Measurements from ENCODE around the gene TTLL8.

Gene TTLL8

DNA sequence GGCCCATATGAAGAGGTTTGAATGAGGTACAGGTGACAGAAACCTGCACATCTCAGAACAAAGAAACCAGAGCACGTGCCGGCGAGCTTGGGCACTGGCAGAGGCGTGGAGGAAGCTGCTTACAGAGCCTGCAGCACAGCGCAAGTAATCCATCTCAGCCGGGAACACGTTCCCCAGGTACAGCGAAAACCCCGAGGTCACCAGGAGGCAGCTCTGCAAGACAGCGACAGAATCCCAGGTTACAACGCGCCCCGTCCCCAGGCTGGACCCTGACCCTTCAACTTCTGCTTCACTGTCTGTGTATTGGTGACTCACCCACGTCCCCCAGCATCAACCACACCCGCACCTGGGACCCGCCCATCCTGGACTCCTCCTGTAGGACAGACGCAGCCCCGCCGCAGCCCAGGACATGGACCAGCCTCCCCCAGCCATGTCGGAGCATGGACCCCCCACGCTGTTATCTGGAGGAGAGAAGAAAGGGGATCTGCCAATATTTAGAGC is 24.9 kb upstream of the TTLL8 start:
- no peak for DNase-seq (ENCODE audit: low spot score)

- DNase-seq (ENCODE audit: low spot score), result no peak
Measured at GRCh38 chr22:50082197-50082715, 24.2 kb upstream of the TTLL8 start.

DNA sequence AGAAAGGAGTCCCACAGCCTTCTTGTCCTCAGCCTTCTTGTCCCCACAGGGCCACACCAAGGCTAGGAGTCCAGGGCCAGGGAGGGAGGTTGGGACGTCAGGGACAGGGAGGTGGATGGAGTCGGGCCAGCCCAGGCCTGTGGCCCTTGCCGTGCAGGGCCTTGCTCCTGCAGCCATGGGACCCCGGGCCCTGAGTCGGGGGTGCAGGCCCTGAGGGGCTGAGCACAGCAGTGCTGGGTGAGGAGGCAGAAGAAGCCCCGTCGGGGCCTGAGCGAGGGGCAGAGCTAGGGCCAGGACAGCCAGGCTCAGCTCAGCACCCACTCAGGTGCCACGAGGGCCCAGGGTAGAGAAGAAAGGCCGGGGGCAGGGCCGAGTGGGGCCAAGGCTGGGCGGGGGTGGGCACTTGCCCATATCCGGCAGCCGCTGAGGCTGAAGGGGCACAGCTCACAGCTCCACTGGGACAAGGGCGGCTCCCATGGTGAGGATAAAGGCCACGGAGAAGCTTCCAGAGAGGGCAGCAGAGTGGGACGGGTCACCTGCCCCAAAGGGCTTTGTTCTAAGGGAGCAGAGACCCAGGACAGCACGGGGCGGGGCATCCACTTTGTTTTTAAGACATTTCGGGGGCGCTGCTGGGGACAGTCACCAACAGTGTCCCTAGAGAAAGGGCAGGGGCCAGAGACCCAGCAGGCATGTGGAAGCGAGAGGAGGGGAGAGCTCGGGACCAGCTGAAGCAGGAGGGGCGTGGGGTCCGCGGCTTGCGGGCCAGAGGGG is 23.5 kb upstream of the TTLL8 start:
- DNase-seq (ENCODE audit: low spot score), result no peak

DNA sequence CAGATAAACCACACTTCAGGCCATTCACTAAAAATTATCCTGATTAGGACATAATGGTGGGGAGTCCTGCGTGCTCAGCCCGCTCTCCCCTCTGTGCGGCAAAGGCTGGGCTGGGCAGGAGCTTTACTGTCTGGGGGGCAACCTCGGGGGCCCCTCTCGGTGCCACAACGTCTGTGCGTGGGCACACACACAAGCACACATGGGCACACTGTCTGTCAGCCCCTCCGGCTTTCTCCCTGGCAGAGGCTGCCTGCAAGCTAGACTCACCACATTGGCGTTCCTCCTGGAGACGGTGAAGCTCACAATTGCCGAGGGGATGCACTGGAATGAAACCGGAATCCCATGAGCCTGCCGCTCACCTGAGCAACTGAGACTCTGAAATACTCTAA is 22.0 kb upstream of the TTLL8 start:
- DNase-seq (ENCODE audit: low spot score), result no peak

- DNase-seq (ENCODE audit: low spot score), result no peak
Measured at GRCh38 chr22:50078761-50079160, 20.7 kb upstream of the TTLL8 start.

GRCh38 chr22:50078246-50078645 is 20.1 kb upstream of the TTLL8 start:
- no peak for DNase-seq (ENCODE audit: low spot score)

- no peak for DNase-seq (ENCODE audit: low spot score)
Measured at GRCh38 chr22:50076646-50077535, 18.8 kb upstream of the TTLL8 start.

GRCh38 chr22:50074551-50075530 is 16.7 kb upstream of the TTLL8 start:
- no peak for DNase-seq (ENCODE audit: low spot score)

- no peak for DNase-seq (ENCODE audit: low spot score)
Measured at GRCh38 chr22:50074056-50074455, 16.0 kb upstream of the TTLL8 start.

DNA sequence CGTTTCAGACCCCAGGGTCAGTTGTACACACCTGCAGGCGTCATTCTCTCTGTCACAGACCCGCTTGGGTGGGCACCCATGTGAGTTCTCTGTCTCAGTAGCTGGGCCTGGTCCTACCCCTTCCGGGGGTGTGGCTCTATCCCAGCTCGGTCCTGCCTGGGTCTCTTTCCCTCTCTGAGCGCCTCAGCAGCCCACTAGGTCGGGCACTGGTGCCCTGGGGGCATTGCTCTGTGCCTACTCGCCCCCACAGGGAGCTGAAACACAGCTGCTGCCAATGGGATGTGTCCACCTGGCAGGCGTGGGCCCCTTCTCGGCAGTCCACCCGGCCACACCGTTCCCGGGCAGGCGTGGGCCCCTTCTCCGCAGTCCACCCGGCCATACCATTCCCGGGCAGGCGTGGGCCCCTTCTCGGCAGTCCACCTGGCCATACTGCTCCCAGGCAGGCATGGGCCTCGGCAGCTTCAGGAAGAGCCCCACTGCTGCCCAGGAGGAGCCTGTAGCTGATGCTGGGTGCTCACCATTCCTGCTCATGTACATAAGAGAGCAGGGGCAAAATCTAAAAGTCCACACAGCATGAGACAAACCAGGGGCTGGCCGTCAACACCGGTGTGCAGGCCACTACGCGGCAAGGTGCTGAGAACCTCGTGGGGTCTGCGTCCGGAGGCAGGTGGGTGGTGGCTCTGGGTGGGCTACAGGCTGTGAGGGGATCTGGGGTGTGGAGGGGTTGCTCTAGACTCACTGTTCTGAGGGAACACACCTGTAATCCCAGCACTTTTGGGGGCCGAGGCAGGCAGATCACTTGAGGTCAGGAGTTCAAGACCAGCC is 14.8 kb upstream of the TTLL8 start:
- no peak for DNase-seq (ENCODE audit: low spot score)

- no peak for DNase-seq (ENCODE audit: low spot score)
Measured at GRCh38 chr22:50072167-50072555, 14.1 kb upstream of the TTLL8 start.

DNA sequence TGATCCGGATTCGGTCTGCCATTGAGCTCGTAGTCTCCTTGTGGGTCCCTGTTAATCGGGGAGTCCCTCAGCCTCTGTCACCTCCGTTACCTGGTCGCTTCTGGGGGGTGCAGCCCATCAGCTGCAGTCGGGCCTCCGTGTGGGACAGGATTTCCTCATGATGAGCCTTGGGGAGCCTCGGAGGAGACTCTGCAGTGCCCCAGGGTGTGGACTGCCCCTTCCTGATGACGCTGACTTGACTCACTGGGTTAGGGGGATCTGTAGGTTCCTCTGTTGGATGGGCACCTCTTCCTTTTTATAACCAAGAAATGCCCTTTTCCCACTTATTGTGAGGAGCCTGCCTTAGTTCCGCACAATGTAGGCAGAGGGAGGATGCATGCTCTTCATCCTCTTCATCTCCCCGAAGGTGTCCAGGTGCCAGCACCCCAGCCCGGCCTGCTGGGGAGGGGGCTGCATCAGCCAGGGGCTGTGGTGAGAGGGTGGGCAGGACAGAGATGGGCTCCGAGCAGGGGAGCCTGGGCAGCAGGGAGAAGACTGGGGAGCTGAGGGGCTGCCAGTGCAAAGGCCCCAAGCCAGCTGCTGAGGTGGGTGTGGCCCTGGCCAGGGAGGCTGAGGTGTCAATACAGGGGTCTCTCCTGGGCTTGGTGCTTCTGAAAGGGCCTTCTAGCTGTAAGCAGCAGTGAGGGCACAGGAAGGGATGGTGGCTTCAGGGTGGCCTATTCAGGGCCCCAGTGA is 13.5 kb upstream of the TTLL8 start:
- no peak for DNase-seq (ENCODE audit: low spot score)

GRCh38 chr22:50070366-50070765 is 12.3 kb upstream of the TTLL8 start:
- no peak for DNase-seq (ENCODE audit: low spot score)

DNA sequence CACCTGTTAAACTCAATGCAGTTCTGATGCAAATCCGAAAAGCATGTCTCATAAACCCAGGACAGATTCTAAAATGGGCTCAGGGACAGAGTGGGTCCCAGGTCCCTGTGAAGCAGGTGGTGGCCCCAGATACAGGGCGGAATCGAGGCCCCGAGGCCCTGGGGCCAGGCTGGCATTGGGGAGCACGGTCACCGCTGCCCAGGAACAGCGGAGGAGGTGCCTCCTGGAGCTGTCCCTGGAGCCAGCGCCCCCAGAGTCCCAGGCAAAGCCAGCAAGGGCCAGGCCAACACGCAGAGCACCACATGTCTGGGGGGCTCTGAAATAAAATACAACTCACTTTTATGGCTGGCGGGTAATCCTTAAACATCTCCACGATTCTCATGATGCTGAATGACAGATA is 10.0 kb upstream of the TTLL8 start:
- no peak for DNase-seq (ENCODE audit: low spot score)

DNA sequence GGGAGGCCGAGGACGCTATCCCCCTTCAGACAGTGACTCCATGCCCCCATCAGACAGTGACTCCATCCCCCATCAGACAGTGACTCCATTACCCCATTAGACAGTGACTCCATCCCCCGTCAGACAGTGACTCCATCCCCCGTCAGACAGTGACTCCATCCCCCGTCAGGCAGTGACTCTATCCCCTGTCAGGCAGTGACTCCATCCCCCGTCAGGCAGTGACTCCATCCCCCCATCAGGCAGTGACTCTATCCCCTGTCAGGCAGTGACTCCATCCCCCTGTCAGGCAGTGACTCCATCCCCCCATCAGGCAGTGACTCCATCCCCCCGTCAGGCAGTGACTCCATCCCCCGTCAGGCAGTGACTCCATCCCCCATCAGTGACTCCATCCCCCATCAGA is 9.1 kb upstream of the TTLL8 start:
- DNase-seq (ENCODE audit: low spot score), result no peak

GRCh38 chr22:50064453-50064852 is 6.4 kb upstream of the TTLL8 start:
- no peak for DNase-seq (ENCODE audit: low spot score)

- DNase-seq (ENCODE audit: low spot score), result no peak
Measured at GRCh38 chr22:50063589-50064393, 5.7 kb upstream of the TTLL8 start.

DNA sequence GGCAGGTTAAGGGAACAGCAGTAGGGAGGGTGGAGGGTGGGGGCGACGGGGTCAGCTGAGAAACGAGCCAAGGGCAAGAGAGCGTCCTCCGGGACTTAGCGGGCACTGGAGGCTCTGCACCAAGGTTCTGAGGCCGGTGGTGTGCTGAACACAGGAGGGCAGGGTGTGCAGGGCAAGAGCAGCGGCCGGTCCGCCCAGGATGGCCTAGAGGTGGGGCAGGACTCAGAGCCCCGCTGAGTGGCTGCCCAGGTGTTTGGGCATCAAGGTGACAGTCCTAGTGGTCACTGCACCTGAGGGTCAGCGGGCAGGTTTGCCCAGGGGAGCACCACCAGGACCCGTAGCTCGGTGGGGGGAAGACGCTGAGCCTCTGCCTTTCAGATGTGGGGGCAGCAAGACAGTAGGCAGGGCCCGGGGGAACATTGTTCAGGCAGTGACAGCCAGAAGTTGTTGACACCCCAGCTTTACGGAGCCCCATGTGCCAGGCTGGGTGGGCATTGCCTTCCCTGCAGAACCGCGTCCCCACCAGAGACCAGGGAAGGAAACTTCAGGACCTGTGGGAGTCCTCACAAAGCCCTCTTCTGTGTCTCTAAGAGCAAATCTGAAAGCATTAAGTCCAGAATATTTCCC is 4.5 kb upstream of the TTLL8 start:
- DNase-seq (ENCODE audit: low spot score), result no peak

- no peak for DNase-seq (ENCODE audit: low spot score)
Measured at GRCh38 chr22:50061824-50062355, 3.8 kb upstream of the TTLL8 start.

All from kidney tubule cell (primary cell).